ENCODE results near the gene PSMB5. TPM values are rescaled to one million over a fixed set of nuclear protein-coding genes. Genes with fewer than 3 reads are reported as not detected.

The PSMB5 gene
- total and polyA plus RNA-seq, 2 of the 13 experiments (the other 11 are each of a cell fraction or from before 2014, with no cell fraction given) = 705 to 871 TPM

- no peak; the same call in 1 of the 2 replicates for TF ChIP-seq ATF6 (CRISPR knock-in tag; conservative IDR thresholded peaks at IDR 0.05)
- TF ChIP-seq ZNF3 (CRISPR knock-in tag; IDR thresholded peaks at IDR 0.05) = no peak
- TF ChIP-seq NR1H2 (CRISPR knock-in tag; IDR thresholded peaks at IDR 0.05; ENCODE audit: borderline replicate concordance, low read depth) = no peak
- TF ChIP-seq ZNF710 (CRISPR knock-in tag; IDR thresholded peaks at IDR 0.05; ENCODE audit: borderline replicate concordance) = peak; percentile 35; the same call in 1 of the 2 replicates
- TF ChIP-seq ZNF224 (CRISPR knock-in tag; IDR thresholded peaks at IDR 0.05) = no peak
- no peak for TF ChIP-seq SMAD9 (CRISPR knock-in tag; IDR thresholded peaks at IDR 0.05)
- 0 out of 2 replicates have a peak, but pooled peaks have one; percentile 58 for TF ChIP-seq ZNF331 (CRISPR knock-in tag; IDR thresholded peaks at IDR 0.05)
- TF ChIP-seq RBM39 (IDR thresholded peaks at IDR 0.05; ENCODE audit: low read depth, low read length, poor library complexity, severe bottlenecking) = no peak
- TF ChIP-seq FUBP1 (CRISPR knock-in tag; IDR thresholded peaks at IDR 0.05; ENCODE audit: borderline replicate concordance) = no peak
- TF ChIP-seq ZNF556 (CRISPR knock-in tag; IDR thresholded peaks at IDR 0.05; ENCODE audit: borderline replicate concordance) = peak; percentile 43; the same call in 1 of the 2 replicates
- TF ChIP-seq SNAPC2 (CRISPR knock-in tag; IDR thresholded peaks at IDR 0.05) = peak; percentile 87; the same call in 1 of the 2 replicates
- TF ChIP-seq ZNF75D (CRISPR knock-in tag; IDR thresholded peaks at IDR 0.05; ENCODE audit: borderline replicate concordance) = no peak
- TF ChIP-seq ZNF629 (CRISPR knock-in tag; conservative IDR thresholded peaks at IDR 0.05) = no peak
- peak; percentile 73; the same call in 1 of the 2 replicates for TF ChIP-seq MYNN (CRISPR knock-in tag; IDR thresholded peaks at IDR 0.05; ENCODE audit: low read depth)
- no peak for TF ChIP-seq ZEB1 (IDR thresholded peaks at IDR 0.05; ENCODE audit: insufficient replicate concordance, low read depth)
- TF ChIP-seq PCBP2 (optimal IDR thresholded peaks at IDR 0.05; ENCODE audit: low read depth, low read length, poor library complexity, severe bottlenecking) = no peak
- peak; percentile 68 for TF ChIP-seq ZNF205 (CRISPR knock-in tag; IDR thresholded peaks at IDR 0.05)
- TF ChIP-seq RNF2 (conservative IDR thresholded peaks at IDR 0.05; ENCODE audit: low read depth) = peak; percentile 41; the same call in 1 of the 2 replicates
- no peak for TF ChIP-seq ZNF382 (CRISPR knock-in tag; IDR thresholded peaks at IDR 0.05; ENCODE audit: borderline replicate concordance)
- TF ChIP-seq MXD3 (CRISPR knock-in tag; IDR thresholded peaks at IDR 0.05) = peak; percentile 71; the same call in 1 of the 2 replicates
- TF ChIP-seq ZNF367 (CRISPR knock-in tag; IDR thresholded peaks at IDR 0.05; ENCODE audit: borderline replicate concordance) = no peak
- TF ChIP-seq CENPBD1 (CRISPR knock-in tag; IDR thresholded peaks at IDR 0.05; ENCODE audit: borderline replicate concordance, low read depth) = no peak
- TF ChIP-seq ATAD3A (CRISPR knock-in tag; IDR thresholded peaks at IDR 0.05) = no peak
- no peak for TF ChIP-seq NR3C1 (CRISPR knock-in tag; IDR thresholded peaks at IDR 0.05)
Observed at GRCh38 chr14:23068789-23069412, 34.2 kb upstream of the PSMB5 start (continued).
